Measurements from ENCODE around the gene ROCK1.

ROCK1 gene

GRCh38 chr18:21105936-21106335 is 5.7 kb downstream of the ROCK1 start:
- no peak for DNase-seq (ENCODE audit: low read depth in 2 of 2)

- DNase-seq (ENCODE audit: low read depth in 2 of 2) = no peak
Measured at GRCh38 chr18:21101172-21101571, 10.4 kb downstream of the ROCK1 start.

GRCh38 chr18:21100678-21101077 is 10.9 kb downstream of the ROCK1 start:
- no peak for DNase-seq (ENCODE audit: low read depth in 2 of 2)

- no peak for DNase-seq (ENCODE audit: low read depth in 2 of 2)
Measured at GRCh38 chr18:21100146-21100545, 11.5 kb downstream of the ROCK1 start.

- DNase-seq (ENCODE audit: low read depth in 2 of 2) = no peak
Measured at GRCh38 chr18:21099442-21099841, 12.2 kb downstream of the ROCK1 start.

- DNase-seq (ENCODE audit: low read depth in 2 of 2) = no peak
Measured at GRCh38 chr18:21096760-21097159, 14.9 kb downstream of the ROCK1 start.

GRCh38 chr18:21093133-21093532 is 18.5 kb downstream of the ROCK1 start:
- no peak for DNase-seq (ENCODE audit: low read depth in 2 of 2)

- no peak for DNase-seq (ENCODE audit: low read depth in 2 of 2)
Measured at GRCh38 chr18:21090680-21091079, 20.9 kb downstream of the ROCK1 start.

GRCh38 chr18:21085579-21086166 is 25.9 kb downstream of the ROCK1 start:
- DNase-seq (ENCODE audit: low read depth in 2 of 2) = no peak

GRCh38 chr18:21084511-21085078 is 27.0 kb downstream of the ROCK1 start:
- DNase-seq (ENCODE audit: low read depth in 2 of 2) = no peak

GRCh38 chr18:21083017-21083416 is 28.6 kb downstream of the ROCK1 start:
- no peak for DNase-seq (ENCODE audit: low read depth in 2 of 2)

- no peak for DNase-seq (ENCODE audit: low read depth in 2 of 2)
Measured at GRCh38 chr18:21081426-21081825, 30.2 kb downstream of the ROCK1 start.

GRCh38 chr18:21080576-21080975 is 31.0 kb downstream of the ROCK1 start:
- no peak for DNase-seq (ENCODE audit: low read depth in 2 of 2)

- DNase-seq (ENCODE audit: low read depth in 2 of 2) = no peak
Measured at GRCh38 chr18:21074336-21075323, 37.0 kb downstream of the ROCK1 start.

GRCh38 chr18:21073180-21073579 is 38.4 kb downstream of the ROCK1 start:
- no peak for DNase-seq (ENCODE audit: low read depth in 2 of 2)

GRCh38 chr18:21071071-21071470 is 40.5 kb downstream of the ROCK1 start:
- DNase-seq (ENCODE audit: low read depth in 2 of 2) = no peak

GRCh38 chr18:21069468-21069867 is 42.1 kb downstream of the ROCK1 start:
- no peak for DNase-seq (ENCODE audit: low read depth in 2 of 2)

- DNase-seq (ENCODE audit: low read depth in 2 of 2) = no peak
Measured at GRCh38 chr18:21064347-21064746, 47.3 kb downstream of the ROCK1 start.

- no peak for DNase-seq (ENCODE audit: low read depth in 2 of 2)
Measured at GRCh38 chr18:21063011-21063410, 48.6 kb downstream of the ROCK1 start.

- DNase-seq (ENCODE audit: low read depth in 2 of 2) = no peak
Measured at GRCh38 chr18:21057112-21057511, 54.5 kb downstream of the ROCK1 start.

- DNase-seq (ENCODE audit: low read depth in 2 of 2) = no peak
Measured at GRCh38 chr18:21056545-21056944, 55.1 kb downstream of the ROCK1 start.

- DNase-seq (ENCODE audit: low read depth in 2 of 2) = no peak
Measured at GRCh38 chr18:21054252-21054821, 57.3 kb downstream of the ROCK1 start.

All from stimulated activated CD8-positive, alpha-beta memory T cell treated with anti-CD3 and anti-CD28 coated beads, Interleukin-2, amount 100 ng/mL, for 1 hour (primary cell).